ENCODE results near the gene WDR17.

Gene WDR17

DNA sequence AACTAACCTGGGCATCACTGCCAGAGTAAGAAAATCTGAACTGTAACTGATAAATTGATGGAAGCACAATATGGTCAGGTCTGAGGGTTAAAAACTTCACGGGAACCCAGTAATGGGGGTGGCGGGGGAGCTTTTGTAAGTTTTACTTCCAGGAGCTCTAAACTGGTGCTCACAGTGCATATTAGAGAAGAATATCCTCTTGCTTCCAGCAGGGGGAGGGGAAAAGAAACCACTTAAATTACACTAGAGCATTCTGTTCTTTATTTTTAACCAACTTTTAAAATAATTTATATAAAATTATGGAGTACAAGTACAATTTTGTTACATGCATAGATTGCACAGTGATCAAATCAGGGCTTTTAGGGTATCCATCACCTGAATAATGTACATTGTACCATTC is 33.7 kb downstream of the WDR17 start:
- no peak for DNase-seq

DNA sequence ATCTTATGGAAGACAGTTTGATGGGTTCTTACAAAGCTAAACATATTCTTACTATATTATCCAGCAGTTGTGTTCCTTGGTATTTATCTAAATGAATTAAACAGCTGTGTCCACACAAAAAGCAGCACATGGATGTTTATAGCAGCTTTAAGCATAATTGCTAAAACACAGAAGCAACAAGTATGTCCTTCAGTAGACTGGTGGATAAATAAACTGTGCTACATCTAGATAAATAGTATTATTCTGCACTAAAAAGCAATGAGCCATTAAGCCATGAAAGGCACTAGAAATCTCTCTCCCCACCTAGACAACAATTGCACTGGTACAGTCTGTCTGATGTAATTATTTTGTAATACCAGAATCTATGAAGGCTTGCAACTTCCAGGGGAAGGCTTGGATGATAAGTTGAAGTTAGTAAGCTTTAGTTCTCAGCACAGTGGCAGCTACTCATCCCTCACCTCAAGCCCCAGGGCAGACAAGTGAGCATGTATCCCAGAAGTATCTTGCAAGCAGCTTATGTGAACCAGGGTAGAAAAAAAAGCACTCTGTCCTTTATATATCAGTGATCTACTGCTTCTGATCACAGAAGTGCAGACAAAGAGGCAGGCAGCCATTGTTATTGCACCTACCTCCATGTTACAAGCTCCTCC is 36.9 kb downstream of the WDR17 start:
- no peak for DNase-seq

DNA sequence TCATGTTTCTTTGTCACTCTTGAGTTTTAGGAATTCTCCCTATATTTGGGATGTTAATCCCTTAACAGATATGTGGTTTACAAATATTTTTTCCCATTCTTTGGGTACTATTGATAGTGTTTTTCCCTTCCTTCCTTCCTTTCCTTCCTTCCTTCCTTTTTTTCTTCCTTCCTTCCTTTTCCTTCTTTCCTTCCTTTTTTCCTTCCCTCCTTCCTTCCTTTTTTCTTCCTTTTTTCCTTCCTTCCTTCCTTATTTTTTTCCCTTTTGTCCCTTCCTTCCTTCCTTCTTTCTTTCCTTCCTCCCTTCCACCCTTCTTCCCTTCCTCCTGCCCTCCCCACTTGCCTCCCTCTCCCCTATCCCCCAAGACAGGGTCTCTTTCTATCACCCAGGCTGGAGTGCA is 42.1 kb downstream of the WDR17 start:
- no peak for DNase-seq

DNA sequence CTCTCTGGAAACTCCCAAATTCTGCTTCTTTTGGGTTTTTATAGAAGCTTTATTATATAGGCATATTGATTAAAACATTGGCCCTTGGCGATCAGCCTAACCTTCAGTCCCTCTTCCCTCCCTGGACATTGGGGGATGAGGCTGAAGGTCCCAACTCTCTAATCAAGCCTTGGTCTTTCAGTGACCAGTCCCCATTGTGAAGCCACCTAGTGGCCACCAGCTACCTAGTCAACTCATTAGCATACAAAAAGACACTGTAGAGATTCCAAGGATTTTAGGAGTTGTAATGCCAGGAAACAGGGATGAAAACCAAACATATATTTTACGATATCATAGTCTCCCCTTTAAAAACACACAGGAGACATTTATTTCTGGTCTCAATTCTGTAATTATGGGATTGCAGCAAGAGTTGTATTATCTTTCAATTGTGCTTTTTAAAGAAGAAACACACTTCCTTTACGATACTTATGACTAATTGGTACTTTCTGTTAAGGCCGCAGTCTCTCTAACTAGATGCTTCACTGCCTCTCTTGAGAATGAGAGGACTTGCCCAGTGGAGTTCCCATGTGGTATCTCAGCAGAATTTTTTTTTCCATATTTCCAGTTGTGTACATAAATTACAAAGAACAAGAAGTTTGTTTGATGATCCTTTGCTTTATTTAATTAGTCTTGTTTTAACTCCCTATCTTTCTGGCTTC is 58.2 kb downstream of the WDR17 start:
- no peak for DNase-seq

DNA sequence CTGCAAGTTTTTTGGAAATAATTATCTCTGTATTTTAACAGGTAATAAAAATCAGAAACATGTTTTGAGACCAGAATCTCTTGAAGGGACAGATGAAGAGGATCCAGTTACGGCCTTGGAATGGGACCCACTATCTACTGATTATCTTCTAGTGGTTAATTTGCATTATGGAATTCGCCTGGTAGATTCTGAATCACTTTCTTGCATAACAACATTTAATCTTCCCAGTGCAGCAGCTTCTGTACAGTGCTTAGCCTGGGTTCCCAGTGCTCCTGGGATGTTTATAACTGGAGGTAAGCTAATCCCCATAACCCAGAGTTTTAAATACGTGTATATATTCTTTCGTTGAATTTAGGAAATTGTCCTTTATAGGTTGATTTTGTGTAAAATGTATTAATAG is 59.4 kb downstream of the WDR17 start:
- DNase-seq, result no peak

DNA sequence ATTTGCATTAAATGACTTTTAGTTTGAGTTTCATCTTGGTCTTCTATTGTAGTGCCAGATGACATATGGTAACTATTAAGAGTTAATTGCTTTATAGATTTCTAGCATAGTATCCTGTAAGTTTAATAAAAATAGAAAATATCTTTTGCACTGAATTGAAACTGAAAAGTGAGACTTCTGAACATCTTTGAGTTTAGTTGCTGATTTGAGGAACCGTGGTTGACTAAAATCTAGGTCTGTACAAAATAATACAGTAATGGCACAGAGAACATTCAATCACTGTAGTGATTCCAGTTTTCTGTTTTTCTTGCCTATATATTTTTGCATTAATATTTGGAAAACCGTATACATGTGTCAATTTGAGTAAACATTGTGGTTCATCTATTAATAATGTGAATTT is 69.0 kb downstream of the WDR17 start:
- DNase-seq, result no peak

DNA sequence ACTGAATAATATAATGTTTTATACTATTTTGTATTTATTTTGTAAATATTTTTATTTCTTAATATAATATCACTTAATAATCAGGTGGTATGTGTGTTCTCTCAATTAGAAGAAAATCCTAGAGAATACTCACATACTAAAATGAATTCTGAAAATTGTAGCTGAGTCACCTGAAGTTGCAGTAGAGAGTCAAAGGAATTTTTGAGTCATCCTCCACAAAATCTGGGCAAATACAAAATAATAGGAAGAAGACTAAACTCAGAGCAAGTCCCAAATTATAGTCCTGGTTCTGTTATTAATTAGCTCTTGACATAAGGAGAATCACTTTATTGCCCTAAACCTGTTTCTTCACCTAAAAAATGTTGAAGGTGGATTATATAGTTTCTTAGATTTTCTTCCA is 72.0 kb downstream of the WDR17 start:
- DNase-seq, result no peak

DNA sequence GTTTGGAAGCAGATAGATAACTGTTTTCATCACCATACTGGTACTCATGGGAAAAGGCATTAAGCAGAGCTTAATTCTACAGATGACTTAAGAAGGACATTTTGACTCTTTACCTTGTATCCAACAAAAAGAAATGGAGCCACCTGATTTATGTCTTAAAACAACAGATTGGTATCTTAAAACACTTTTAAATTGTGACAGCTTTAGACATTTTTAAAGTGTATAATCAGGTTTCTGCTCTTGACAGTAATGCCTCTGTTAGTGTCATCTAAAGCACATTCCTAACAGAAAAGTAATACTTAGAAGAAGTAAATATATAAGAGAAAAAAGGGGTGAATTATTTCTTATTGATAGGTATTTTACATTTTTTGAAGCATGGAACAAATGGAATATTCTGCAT is 73.9 kb downstream of the WDR17 start:
- no peak for DNase-seq

DNA sequence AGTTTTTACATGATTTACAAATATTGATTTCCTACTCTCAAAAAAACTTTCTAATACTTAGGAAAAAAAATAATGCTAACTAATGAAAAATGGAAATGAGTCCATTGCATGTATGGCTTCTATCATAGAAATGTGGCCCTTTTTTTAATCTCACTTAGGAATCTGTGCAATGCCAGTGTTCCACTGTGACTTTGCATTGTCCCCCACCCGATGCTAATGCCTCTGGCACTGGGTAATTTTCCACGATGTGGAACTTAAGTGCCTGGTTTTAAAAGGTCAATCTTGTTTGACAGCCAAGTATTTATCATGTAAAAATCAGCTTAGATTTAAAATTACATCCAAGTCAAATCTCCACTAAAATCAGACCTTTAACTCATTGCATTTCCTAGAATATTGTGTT is 76.6 kb downstream of the WDR17 start:
- DNase-seq, result no peak

DNA sequence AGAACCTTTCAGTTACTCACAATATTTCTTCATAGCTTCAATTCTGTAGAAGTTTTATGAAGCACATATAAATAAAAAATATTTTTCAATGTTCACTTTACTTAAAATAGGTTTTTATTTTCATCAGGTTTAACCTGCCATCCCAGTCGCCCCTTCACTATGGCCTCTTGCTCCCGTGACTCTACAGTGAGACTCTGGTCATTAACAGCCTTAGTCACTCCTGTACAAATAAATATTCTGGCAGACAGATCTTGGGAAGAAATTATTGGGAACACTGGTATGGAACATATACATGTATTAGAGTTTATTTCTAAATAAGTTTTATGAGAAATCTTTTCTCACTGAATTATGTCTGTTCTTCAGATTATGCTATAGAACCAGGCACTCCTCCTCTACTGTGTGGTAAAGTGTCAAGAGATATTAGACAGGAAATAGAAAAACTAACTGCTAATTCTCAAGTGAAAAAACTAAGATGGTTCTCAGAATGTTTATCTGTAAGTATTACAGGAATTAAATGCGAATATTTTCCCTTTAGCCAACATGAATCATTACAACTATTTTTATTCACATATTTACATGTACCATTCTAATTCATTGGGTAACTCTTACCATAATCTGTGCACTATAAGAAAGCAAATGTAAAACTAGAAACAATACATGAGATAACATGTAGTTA is 84.2 kb downstream of the WDR17 start:
- no peak for DNase-seq

DNA sequence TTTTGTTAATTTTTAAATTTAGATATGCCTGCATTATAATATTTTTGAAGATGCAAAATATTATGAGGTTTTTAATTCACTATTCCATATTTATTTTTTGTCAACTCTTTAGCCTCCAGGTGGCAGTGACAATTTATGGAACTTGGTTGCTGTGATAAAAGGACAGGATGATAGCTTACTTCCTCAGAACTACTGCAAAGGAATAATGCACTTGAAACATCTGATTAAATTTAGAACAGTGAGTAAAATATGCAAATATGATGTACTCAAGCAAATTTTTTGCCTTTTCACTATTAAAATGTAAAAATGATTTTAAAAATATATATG is 84.7 kb downstream of the WDR17 start:
- DNase-seq, result no peak

DNA sequence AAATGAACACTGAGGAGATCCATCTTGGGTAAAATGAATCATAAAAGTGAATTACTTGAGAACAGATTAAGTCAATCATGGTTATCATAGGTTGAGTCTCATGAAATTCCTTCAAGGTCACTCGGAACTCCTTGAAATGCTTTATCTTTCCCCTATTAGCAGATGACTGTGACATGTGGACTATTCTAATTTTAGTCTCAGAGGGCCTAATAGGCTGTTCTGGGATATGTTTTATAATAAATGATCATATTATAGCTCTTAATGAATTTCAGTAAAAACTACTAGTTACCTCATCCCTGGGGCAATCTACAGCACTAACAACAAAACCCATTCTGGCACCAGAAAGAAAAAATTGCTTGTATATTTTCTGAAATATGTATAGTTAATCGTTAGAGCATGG is 85.1 kb downstream of the WDR17 start:
- DNase-seq, result no peak

DNA sequence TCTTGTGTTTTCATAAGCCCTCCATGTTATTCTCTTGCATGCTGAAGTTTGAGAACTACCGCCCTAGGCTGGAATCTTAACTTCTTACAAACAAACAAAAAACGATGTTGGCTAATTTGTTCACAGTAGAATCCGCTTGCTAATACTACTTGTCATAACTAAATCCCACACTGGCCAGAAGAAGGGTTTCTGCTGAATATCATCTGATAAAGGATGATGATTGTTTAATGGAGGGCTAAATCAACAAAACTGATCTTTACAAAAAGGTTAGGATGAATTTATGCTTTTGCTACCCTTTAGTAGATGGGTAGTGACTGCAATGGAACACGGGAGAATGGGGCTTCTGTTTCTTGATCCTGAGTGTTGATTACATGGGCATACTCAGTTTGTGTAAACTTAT is 87.5 kb downstream of the WDR17 start:
- no peak for DNase-seq

DNA sequence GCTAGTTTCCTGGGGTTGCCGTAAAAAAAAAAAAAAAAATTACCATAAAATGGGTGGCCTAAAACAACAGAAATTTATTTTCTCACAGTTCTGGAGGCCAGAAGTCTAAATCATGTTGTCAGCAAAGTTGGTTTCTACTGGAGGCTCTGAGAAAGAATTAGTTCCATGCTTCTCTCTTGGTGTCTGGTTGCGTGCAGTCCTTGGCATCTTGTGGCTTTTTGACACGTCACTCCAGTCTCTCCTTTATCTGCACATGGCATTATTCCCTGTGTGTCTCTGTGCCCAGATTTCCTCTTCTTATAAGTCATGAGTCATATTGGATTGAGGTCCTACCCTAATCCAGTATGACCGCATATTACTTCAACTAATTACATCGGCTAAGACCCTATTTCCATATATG is 91.0 kb downstream of the WDR17 start:
- DNase-seq, result no peak

DNA sequence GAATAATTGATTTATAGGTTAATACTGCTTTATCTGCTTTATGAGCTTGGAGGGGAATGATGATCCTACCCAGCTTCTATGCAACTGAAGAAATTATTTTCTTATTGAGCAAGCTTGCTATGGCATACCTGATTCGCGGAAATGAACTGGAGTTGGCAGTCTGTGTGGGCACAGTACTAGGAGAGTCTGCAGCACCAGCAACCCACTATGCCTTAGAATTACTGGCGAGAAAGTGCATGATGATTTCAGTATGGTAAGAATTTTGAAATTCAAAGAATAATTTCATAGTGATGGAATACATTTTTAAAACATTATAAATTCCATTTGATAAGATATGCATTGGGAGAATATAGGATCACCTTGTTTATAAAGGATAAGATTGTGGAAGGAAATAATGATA is 97.4 kb downstream of the WDR17 start:
- no peak for DNase-seq

DNA sequence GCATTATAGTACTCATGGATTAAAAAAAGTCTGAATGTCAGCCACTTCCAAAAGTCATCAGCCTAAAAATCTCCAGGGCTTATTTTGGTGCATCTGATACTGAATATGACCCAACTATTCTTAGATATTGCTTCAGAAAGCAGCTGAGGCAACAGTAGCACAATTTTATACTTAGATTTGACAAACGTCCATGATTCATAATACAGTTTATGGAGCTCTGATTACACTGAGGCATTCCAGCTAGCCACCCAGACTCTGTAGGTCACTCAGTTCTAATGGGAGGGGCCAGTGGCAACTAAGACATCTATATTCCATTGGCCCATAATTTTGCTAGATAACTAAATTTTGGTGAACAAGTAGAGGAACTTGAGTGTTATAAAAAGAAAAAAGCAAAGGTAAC is 119.4 kb downstream of the WDR17 start:
- no peak for DNase-seq

DNA sequence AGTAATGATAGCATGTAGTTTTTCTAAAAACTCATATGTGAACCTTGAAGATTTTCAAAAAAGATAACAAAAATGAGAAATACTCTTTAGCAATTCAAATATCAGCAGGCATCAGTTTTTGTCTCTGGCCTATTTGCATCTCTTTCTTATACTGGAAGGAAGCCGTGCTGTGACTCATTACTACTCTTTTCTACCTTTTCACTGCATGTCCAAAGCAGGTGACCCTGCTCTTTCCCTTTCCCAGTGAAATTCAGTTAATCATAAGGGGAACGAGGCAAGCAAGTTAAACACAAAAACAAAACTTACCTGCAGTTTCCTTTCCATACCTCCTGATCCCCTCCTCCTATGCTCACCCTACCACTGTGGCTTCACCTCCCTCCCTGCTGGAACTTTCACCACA is 120.4 kb downstream of the WDR17 start:
- no peak for DNase-seq

DNA sequence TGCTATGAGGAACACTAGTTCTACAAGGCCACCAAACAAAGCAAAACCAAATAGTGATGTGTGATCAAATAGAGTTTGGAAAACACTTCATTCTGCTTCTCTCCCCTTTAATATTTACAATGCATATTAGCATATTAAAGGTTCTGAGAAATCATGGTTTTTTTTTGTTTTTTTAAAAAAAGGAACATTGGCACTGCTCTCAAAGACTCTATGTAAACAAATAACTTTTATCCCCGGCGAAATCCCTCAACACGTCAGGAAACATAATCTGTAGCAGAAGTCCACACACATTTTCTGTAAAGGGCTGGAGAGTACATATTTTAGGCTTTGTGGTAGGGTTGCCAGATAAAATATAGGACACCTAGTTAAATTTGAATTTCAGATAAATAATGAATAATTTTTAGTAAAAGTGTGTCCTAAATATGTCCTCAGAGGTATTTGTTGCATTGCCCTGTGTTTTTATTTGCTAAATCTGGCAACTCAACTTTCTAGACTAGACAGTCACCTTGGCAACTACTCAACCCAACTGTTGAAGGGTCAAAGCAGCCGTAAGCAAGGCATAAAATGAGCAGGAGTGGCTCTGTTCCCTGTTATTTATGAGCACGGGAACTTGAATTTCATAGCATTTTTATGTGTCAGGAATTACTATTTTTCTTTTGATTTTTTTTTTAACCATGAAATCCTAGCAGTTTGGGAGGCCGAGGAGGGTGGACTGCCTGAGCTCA is 121.2 kb downstream of the WDR17 start:
- no peak for DNase-seq

DNA sequence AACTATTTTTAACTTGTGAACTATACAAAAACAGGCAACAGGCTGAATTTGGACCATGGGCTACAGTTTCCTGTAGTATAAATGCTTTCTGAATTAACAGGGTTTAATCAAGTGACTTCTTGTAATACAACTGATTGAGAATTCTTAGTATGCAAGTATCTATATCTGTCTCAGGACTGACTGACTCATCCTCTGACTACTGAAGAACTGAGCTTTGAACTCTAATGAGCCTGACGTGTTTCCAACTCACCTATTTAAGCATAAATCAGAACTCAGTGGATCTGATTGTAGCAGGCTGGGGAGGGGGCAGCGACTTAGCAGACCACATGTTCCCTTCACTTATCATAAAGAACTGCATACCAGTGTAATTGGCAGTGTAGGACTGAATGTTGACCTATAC is 122.0 kb downstream of the WDR17 start:
- DNase-seq, result no peak

DNA sequence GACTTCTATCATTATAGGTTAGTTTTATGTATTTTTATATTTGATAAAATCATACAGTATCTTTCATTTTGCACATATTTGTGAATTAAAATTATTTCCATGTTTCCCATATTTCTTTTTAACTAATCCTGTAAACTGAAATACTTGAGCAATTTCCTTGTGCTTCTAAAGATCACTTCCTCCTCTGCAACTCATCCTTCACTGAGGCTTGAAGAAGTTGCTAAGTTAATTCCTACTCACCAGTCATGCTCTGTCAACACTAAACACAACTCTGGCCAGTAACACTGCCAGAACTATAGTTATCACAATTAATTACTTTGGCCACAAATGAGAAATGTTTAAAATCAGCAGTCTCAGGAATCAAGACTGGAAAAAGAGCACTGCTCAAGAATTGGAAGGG is 123.0 kb downstream of the WDR17 start:
- no peak for DNase-seq

DNA sequence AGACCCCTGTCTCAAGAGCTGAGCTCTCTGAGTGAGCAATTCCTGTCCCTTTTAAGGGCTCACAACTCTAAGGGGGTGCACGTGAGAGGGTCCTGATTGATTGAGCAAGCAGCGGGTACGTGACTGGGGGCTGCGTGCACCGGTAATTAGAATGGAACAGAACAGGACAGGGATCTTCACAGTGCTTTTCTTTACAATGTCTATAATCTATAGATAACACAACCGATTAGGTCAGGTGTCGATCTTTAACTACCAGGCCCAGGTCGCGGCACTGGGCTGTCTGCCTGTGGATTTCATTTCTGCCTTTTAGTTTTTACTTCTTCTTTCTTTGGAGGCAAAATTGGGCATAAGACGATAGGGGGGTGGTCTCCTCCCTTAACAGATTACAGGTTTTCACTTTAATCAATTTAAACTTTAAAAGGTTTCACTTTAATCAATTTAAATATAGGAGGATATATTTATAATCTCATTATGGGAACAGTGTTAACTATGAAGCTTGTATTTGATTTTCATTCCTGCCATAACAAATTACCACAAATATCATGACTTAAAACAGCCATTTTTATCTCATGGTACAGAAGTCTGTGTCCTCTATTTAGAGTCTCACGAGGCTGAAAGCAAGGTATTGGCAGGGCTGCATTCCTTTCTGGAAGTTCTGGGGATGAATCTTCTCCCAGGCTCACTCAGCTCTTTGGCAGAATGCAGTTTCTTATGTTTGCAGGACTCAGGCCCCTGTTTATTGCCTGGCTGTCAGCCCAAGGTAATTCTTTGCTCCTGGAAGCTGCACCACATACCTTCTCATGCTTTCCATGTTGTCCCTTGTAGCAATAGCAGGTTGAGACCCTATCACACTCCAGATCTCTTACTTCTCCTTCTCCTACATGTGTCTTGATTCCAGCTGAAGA is 124.5 kb downstream of the WDR17 start:
- DNase-seq, result no peak

DNA sequence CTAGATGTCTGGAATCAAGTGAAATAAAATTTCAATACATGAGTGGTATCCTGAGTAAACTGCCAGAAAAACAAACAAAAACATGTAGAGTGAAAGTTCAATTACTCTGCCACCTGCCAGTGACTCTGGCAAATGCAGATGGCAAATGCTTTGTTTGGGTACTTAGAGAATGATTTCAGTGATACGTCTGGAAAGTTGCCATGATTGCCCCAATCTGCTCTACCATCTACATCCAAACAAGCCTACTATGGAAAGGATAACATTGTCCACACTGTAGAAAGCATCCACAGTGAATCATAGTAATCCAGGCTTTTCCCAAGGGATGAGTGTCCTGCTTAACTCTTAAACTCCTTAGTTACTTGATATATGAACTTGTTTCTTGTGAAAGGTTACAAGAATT is 126.3 kb downstream of the WDR17 start:
- no peak for DNase-seq

DNA sequence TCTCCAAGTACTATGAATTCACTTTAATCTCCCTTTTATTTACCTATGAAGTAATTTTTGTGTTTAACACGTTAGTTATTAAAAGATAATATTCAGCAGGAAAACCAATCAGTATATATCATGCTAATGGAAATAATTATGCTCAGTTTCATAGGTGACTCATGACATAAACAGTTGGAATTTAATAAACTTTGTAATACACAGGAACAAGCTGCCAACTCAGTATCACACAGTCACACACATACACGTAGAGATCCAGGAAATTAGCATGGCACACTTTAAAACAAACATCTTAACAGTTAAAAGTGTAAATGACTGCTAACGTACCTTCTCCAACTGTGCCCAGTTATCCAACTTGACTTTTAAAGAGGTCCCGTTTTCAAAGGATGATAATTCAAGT is 127.5 kb downstream of the WDR17 start:
- no peak for DNase-seq
